Measurements from ENCODE around the gene PIK3R5. TPM values are rescaled to one million over a fixed set of nuclear protein-coding genes. Genes with fewer than 3 reads are reported as not detected.

The PIK3R5 gene
- total and polyA plus RNA-seq, 11 donors = 1.4 to 21.6 (median 2.4) TPM

GRCh38 chr17:8925808-8926207 lies 39.7 kb downstream of the PIK3R5 start:
- Histone ChIP-seq H3K4me1 (peaks cover 0 to 32% (median 0%) of the 10 kb centered on the region in 12 donors), H3K36me3 (no peaks in the 10 kb centered on the region), H3K27ac (no peak overlapping the region), H3K27me3 (no peaks in the 10 kb centered on the region), H3K4me3 (no peak overlapping the region), H3K9me3 (peaks cover 0 to 35% (median 18%) of the 10 kb centered on the region in 12 donors)
- TF ChIP-seq POLR2A (IDR thresholded peaks at IDR 0.05) (no peak), CTCF (IDR thresholded peaks at IDR 0.05) (no peak)
- intact Hi-C loops (cut with DNase I) = no loop called here
- no peak for DNase-seq
- WGBS, 4 donors = 83 to 93% (median 85%) methylated on average over 4 of the region's 4 CpGs
- no peak for ATAC-seq

GRCh38 chr17:8925141-8925540 lies 40.4 kb downstream of the PIK3R5 start:
- no peak for DNase-seq
- no peaks in the 10 kb centered on the region for H3K27me3 ChIP-seq
- peaks cover 0 to 33% (median 18%) of the 10 kb centered on the region in 12 donors for H3K9me3 ChIP-seq
- no peaks in the 10 kb centered on the region for H3K36me3 ChIP-seq
- ATAC-seq = no peak
- intact Hi-C loops (cut with DNase I) = no loop called here
- no peak overlapping the region for H3K4me3 ChIP-seq
- no peak for TF ChIP-seq POLR2A (IDR thresholded peaks at IDR 0.05)
- no peak for TF ChIP-seq CTCF (IDR thresholded peaks at IDR 0.05)
- peaks cover 0 to 33% (median 0%) of the 10 kb centered on the region in 12 donors for H3K4me1 ChIP-seq
- no peak overlapping the region for H3K27ac ChIP-seq

GRCh38 chr17:8924595-8924994 lies 40.9 kb downstream of the PIK3R5 start:
- WGBS, 4 donors = 85 to 86% (median 86%) methylated on average over 6 of the region's 6 CpGs
- Histone ChIP-seq H3K9me3 (peaks cover 0 to 32% (median 18%) of the 10 kb centered on the region in 12 donors), H3K4me3 (no peak overlapping the region), H3K27me3 (no peaks in the 10 kb centered on the region), H3K36me3 (no peaks in the 10 kb centered on the region), H3K4me1 (peaks cover 0 to 34% (median 0%) of the 10 kb centered on the region in 12 donors), H3K27ac (peak overlapping the region in 1 of 12 donors; percentile 35)
- TF ChIP-seq POLR2A (IDR thresholded peaks at IDR 0.05) (no peak), CTCF (IDR thresholded peaks at IDR 0.05) (no peak)
- ATAC-seq = no peak
- intact Hi-C loops (cut with DNase I) = no loop called here
- DNase-seq = no peak

GRCh38 chr17:8923762-8924161 lies 41.7 kb downstream of the PIK3R5 start:
- TF ChIP-seq CTCF (IDR thresholded peaks at IDR 0.05) (no peak), POLR2A (IDR thresholded peaks at IDR 0.05) (no peak)

More at GRCh38 chr17:8923762-8924161, 41.7 kb downstream of the PIK3R5 start:
- DNase-seq = no peak
- Histone ChIP-seq H3K27me3 (no peaks in the 10 kb centered on the region), H3K9me3 (peaks cover 0 to 27% (median 15%) of the 10 kb centered on the region in 12 donors), H3K27ac (peak overlapping the region in 1 of 12 donors; percentile 87), H3K36me3 (no peaks in the 10 kb centered on the region), H3K4me3 (no peak overlapping the region), H3K4me1 (peaks cover 0 to 42% (median 0%) of the 10 kb centered on the region in 12 donors)
- intact Hi-C loops (cut with DNase I) = no loop called here
- 78 to 85% (median 83%) methylated on average over 1 of the region's 1 CpG; no CpG with 5 or more reads in 1 of the 4 donors for WGBS, 4 donors
- no peak for ATAC-seq

All from heart left ventricle (tissue), 16 donors.